EL (cell line): Measurements from ENCODE around the gene DUSP11.
"Not testable (repeated sequence)": the region's sequence is repeated elsewhere in the genome, so short reads cannot be mapped to it uniquely, and the experiment has no call there.

Experiments
- DNase-seq: peaks from one replicate; pipeline ENCODE4 v3.0.0-alpha.2; 2016

Gene DUSP11

GRCh38 chr2:73779467-73780236, at the start of gene DUSP11:
Gene DUSP11, minus strand, starts transcription at chr2:73780103. Its CDS starts 129 bp downstream, at chr2:73779974.
- DNase-seq = peak; percentile 94

- DNase-seq = peak; percentile 96
These were observed 49.1 kb upstream of the DUSP11 start, which contains the start of gene STAMBP for GRCh38 chr2:73828818-73829570. Gene STAMBP, plus strand, starts transcription at chr2:73828961. Its CDS starts 1,896 bp downstream, at chr2:73830857.

- no peak for DNase-seq
These were observed 48.5 kb upstream of the DUSP11 start for GRCh38 chr2:73828389-73828817.

GRCh38 chr2:73827660-73828388, 47.9 kb upstream of the DUSP11 start:
- no peak for DNase-seq

GRCh38 chr2:73827018-73827417, 47.1 kb upstream of the DUSP11 start:
- peak; percentile 48 for DNase-seq

GRCh38 chr2:73825408-73825807, 45.5 kb upstream of the DUSP11 start:
- no peak for DNase-seq

GRCh38 chr2:73823916-73824523, 44.1 kb upstream of the DUSP11 start:
- peak; percentile 75 for DNase-seq

GRCh38 chr2:73823416-73823815, 43.5 kb upstream of the DUSP11 start:
- no peak for DNase-seq

GRCh38 chr2:73822991-73823390, 43.1 kb upstream of the DUSP11 start:
- DNase-seq = no peak

GRCh38 chr2:73822276-73822675, 42.4 kb upstream of the DUSP11 start:
- no peak for DNase-seq

GRCh38 chr2:73821669-73822068, 41.8 kb upstream of the DUSP11 start:
- DNase-seq = no peak

GRCh38 chr2:73821227-73821626, 41.3 kb upstream of the DUSP11 start:
- DNase-seq = no peak

GRCh38 chr2:73818296-73818695, 38.4 kb upstream of the DUSP11 start:
- no peak for DNase-seq

- DNase-seq = no peak
These were observed 32.7 kb upstream of the DUSP11 start for GRCh38 chr2:73812635-73813034.

- DNase-seq = no peak
These were observed 32.0 kb upstream of the DUSP11 start for GRCh38 chr2:73811878-73812277.

- not testable (repeated sequence) for DNase-seq
These were observed 4.0 kb upstream of the DUSP11 start, which contains the start of gene C2orf78 for GRCh38 chr2:73783883-73784282. Gene C2orf78, plus strand, starts transcription at chr2:73784183. Its CDS starts 127 bp downstream, at chr2:73784310.

- peak; percentile 22 for DNase-seq
These were observed 3.5 kb upstream of the DUSP11 start for GRCh38 chr2:73783402-73783801.

GRCh38 chr2:73780237-73780582, 307 bp upstream of the DUSP11 start:
- DNase-seq = no peak

- not testable (repeated sequence) for DNase-seq
These were observed 936 bp downstream of the DUSP11 start for GRCh38 chr2:73778867-73779466.

- DNase-seq = peak; percentile 35
These were observed 2.9 kb downstream of the DUSP11 start for GRCh38 chr2:73776869-73777519.

- DNase-seq = peak; percentile 12
These were observed 3.5 kb downstream of the DUSP11 start for GRCh38 chr2:73776381-73776780.

- no peak for DNase-seq
These were observed 7.1 kb downstream of the DUSP11 start for GRCh38 chr2:73772819-73773218.
